NCI-H510A treated with DMSO at 0.1 percent for 48 hours (cell line): ENCODE results near the gene HDAC3.

Experiments used
- DNase-seq: peaks from one replicate; lab custom pipeline; 2025; lab: John Stamatoyannopoulos, UW

HDAC3 gene

GRCh38 chr5:141602606-141603005 lies 34.0 kb downstream of the HDAC3 start:
- DNase-seq = no peak

- no peak for DNase-seq
Observed at GRCh38 chr5:141598391-141599345, 38.0 kb downstream of the HDAC3 start.

- DNase-seq = no peak
Observed at GRCh38 chr5:141597814-141598213, 38.8 kb downstream of the HDAC3 start.

GRCh38 chr5:141597394-141597793 lies 39.3 kb downstream of the HDAC3 start:
- no peak for DNase-seq

GRCh38 chr5:141596867-141597266 lies 39.8 kb downstream of the HDAC3 start:
- DNase-seq = no peak

- no peak for DNase-seq
Observed at GRCh38 chr5:141590127-141590526, 46.5 kb downstream of the HDAC3 start.

- DNase-seq = no peak
Observed at GRCh38 chr5:141586246-141586645, 50.4 kb downstream of the HDAC3 start.

GRCh38 chr5:141585594-141585993 lies 51.1 kb downstream of the HDAC3 start:
- DNase-seq = no peak

- no peak for DNase-seq
Observed at GRCh38 chr5:141574122-141574510, 62.5 kb downstream of the HDAC3 start.

- no peak for DNase-seq
Observed at GRCh38 chr5:141573489-141574121, 63.0 kb downstream of the HDAC3 start.
